K562 (cell line): ENCODE data around the gene MDP1. TPM values are rescaled to one million over a fixed set of nuclear protein-coding genes. Genes with fewer than 3 reads are reported as not detected.

Source experiments
- ATAC-seq: fragments of 200-7000 bp; cut with Tn5 transposase; 3 replicates; pipeline ENCODE4 v1.9.1; 2020; ENCODE audit warnings: moderate library complexity
- BruUV-seq: library from RNA; stranded (reverse); fragments of 400-500 nt; replicated peaks from 2 replicates; lab custom pipeline; 2021; lab: Mats Ljungman, UMichigan
- CTCF ChIA-PET: fragments of 300-600 bp; formaldehyde crosslinking; extraction: SDS; loops from one replicate; lab custom pipeline; 2021; ENCODE audit warnings: low intra/inter-chr PET ratio; lab: Yijun Ruan, JAX
- POLR2A ChIA-PET: fragments of 300-600, 350-650 bp; sonication (Branson Sonifier 250); formaldehyde crosslinking; extraction: SDS; loops from one replicate; lab custom pipeline; 2021; ENCODE audit warnings: antibody characterized with exemption, inconsistent platforms; lab: Yijun Ruan, JAX
- DNase-seq, 4 experiments: peaks; one replicate each; pipeline versions ENCODE4 v3.0.0 to v3.0.0-alpha.2; 2011 to 2018; ENCODE audit warnings: low spot score in 3 of 4, mixed read lengths in 3 of 4; ENCODE audit errors: extremely low read depth in 1 of 4
- FAIRE-seq: peaks from 2 replicates; lab custom pipeline; 2011; peaks lifted over from hg19 to GRCh38; lab: Jason Lieb, UNC
- H2AFZ ChIP-seq: 2 replicates; pipeline ENCODE4 v1.6.0; 2011; ENCODE audit warnings: low read depth, low read length, control low read depth, inconsistent platforms
- H3K27ac ChIP-seq: fragments of 200-600 bp; 3 replicates; pipeline ENCODE4 v1.8.0; 2011; ENCODE audit warnings: low read depth, mild to moderate bottlenecking, control low read depth, inconsistent platforms, low read length, moderate library complexity, mixed read lengths; ENCODE audit errors: extremely low read depth
- H3K27me3 ChIP-seq, 2 experiments: fragments of 300-600 bp in 1 of 2; 2 replicates in 1 of 2; 3 replicates in 1 of 2; pipeline versions ENCODE4 v1.6.0 to v1.8.0; 2011; ENCODE audit warnings: inconsistent platforms in 2 of 2, low read length in 2 of 2, mild to moderate bottlenecking in 1 of 2, mixed read lengths in 1 of 2, moderate library complexity in 1 of 2; ENCODE audit not compliant: control insufficient read depth in 2 of 2, insufficient read depth in 2 of 2
- H3K36me3 ChIP-seq: fragments of 300-600 bp; 3 replicates; pipeline ENCODE4 v1.8.0; 2011; ENCODE audit warnings: mild to moderate bottlenecking, low read length, inconsistent platforms; ENCODE audit not compliant: control insufficient read depth, insufficient read depth
- H3K4me1 ChIP-seq, 2 experiments: fragments of 200-600 bp in 1 of 2; replicated peaks in 1 of 2; 2 replicates in 1 of 2; 3 replicates in 1 of 2; pipeline versions ENCODE4 v1.5.1 to v1.8.0; 2011; ENCODE audit warnings: inconsistent platforms in 2 of 2, low read length in 2 of 2, mild to moderate bottlenecking in 1 of 2, mixed read lengths in 1 of 2, moderate library complexity in 1 of 2; ENCODE audit not compliant: control insufficient read depth in 2 of 2, insufficient read depth in 2 of 2
- H3K4me2 ChIP-seq: 2 replicates; pipeline ENCODE4 v1.6.1; 2011; ENCODE audit warnings: low read length, control low read depth, inconsistent platforms, mixed read lengths; ENCODE audit not compliant: insufficient read depth
- H3K4me3 ChIP-seq: fragments of 200-600 bp; sonication (generic), shearing (Covaris generic); 2 replicates; pipeline ENCODE4 v1.5.1; 2016; ENCODE audit warnings: control low read depth, inconsistent platforms
- H3K79me2 ChIP-seq: fragments of 200-600 bp; 3 replicates; pipeline ENCODE4 v1.8.0; 2011; ENCODE audit warnings: low read length, inconsistent platforms; ENCODE audit not compliant: control insufficient read depth, insufficient read depth
- H3K9ac ChIP-seq, 2 experiments: 2 replicates each; pipeline versions ENCODE4 v1.6.0 to v1.6.1; 2011; ENCODE audit warnings: low read depth in 2 of 2, low read length in 2 of 2, control low read depth in 1 of 2, inconsistent platforms in 1 of 2, mild to moderate bottlenecking in 1 of 2, mixed read lengths in 1 of 2; ENCODE audit not compliant: insufficient read depth in 1 of 2
- H3K9me1 ChIP-seq: one replicate; pipeline ENCODE4 v1.6.0; 2011; ENCODE audit warnings: inconsistent platforms, mild to moderate bottlenecking, low read length, moderate library complexity; ENCODE audit not compliant: control insufficient read depth, insufficient read depth
- H3K9me3 ChIP-seq: replicated peaks from 2 replicates; pipeline ENCODE4 v1.5.1; 2011; ENCODE audit warnings: low read depth, low read length, inconsistent platforms; ENCODE audit not compliant: control insufficient read depth, insufficient read depth
- H4K20me1 ChIP-seq: replicated peaks from 2 replicates; pipeline ENCODE4 v1.6.1; 2011; ENCODE audit warnings: low read length, inconsistent platforms, mixed read lengths; ENCODE audit not compliant: control insufficient read depth, insufficient read depth
- EP300 ChIP-seq: IDR thresholded peaks from 2 replicates; pipeline ENCODE4 v1.6.1; 2012; ENCODE audit warnings: low read length, improper control_type of control experiment
- FOXK2 ChIP-seq, 2 experiments: fragments of 450-650 bp; IDR thresholded peaks in 1 of 2; conservative IDR thresholded peaks in 1 of 2; 2 replicates each; pipeline ENCODE4 v1.6.1; 2016; ENCODE audit warnings: low read depth in 2 of 2, mild to moderate bottlenecking in 1 of 2
- GATAD2B ChIP-seq: fragments of 450-650 bp; IDR thresholded peaks from 2 replicates; pipeline ENCODE4 v1.6.1; 2017; ENCODE audit warnings: mild to moderate bottlenecking, borderline replicate concordance
- HCFC1 ChIP-seq: IDR thresholded peaks from 2 replicates; pipeline ENCODE4 v1.6.1; 2012; ENCODE audit warnings: low read depth, low read length, improper control_type of control experiment
- JUND ChIP-seq, 2 experiments: IDR thresholded peaks; 2 replicates in 1 of 2; 3 replicates in 1 of 2; pipeline ENCODE4 v1.6.1; 2011; ENCODE audit warnings: borderline replicate concordance in 2 of 2, low read depth in 2 of 2, low read length in 2 of 2, improper control_type of control experiment in 1 of 2, missing biosample characterization in 1 of 2, missing genetic modification characterization in 1 of 2, missing genetic modification reagents in 1 of 2
- POLR3A ChIP-seq: IDR thresholded peaks from 2 replicates; pipeline ENCODE4 v1.6.1; 2011; ENCODE audit warnings: borderline replicate concordance, mild to moderate bottlenecking, moderate library complexity; ENCODE audit not compliant: insufficient read length, insufficient read depth; ENCODE audit errors: extremely low read depth
- PTRF ChIP-seq: fragments of 450-650 bp; IDR thresholded peaks from 2 replicates; pipeline ENCODE4 v1.6.1; 2016; ENCODE audit warnings: mild to moderate bottlenecking, missing genetic modification characterization, missing compliant biosample characterization
- SRSF7 ChIP-seq: fragments of 200-400 bp; formaldehyde crosslinking; optimal IDR thresholded peaks from 2 replicates; pipeline ENCODE3; 2017; ENCODE audit warnings: mild to moderate bottlenecking, low read depth, low read length
- TBL1XR1 ChIP-seq, 2 experiments: IDR thresholded peaks; 2 replicates each; pipeline ENCODE4 v1.6.1; 2012; ENCODE audit warnings: improper control_type of control experiment in 2 of 2, low read length in 2 of 2, mild to moderate bottlenecking in 1 of 2
- ZNF384 ChIP-seq: IDR thresholded peaks from 2 replicates; pipeline ENCODE4 v1.6.1; 2012; ENCODE audit warnings: low read depth, low read length, improper control_type of control experiment
- ZNF57 ChIP-seq: fragments of 450-650 bp; formaldehyde crosslinking; IDR thresholded peaks from 2 replicates; pipeline ENCODE4 v1.4.0; 2020; ENCODE audit warnings: mild to moderate bottlenecking, moderate library complexity
- ZNF717 ChIP-seq: fragments of 250-450 bp; sonication (Bioruptor Pico); IDR thresholded peaks from 2 replicates; pipeline ENCODE4 v1.5.0; 2021
- ZNF778 ChIP-seq: fragments of 450-650 bp; formaldehyde crosslinking; IDR thresholded peaks from 2 replicates; pipeline ENCODE4 v1.4.0; 2020; ENCODE audit warnings: mild to moderate bottlenecking, moderate library complexity
- ZSCAN29 ChIP-seq: fragments of 450-650 bp; IDR thresholded peaks from 2 replicates; pipeline ENCODE4 v1.6.1; 2017
- WGBS: fragments of 100-300 bp; shearing (Covaris generic); methylation state at CpG from one replicate; pipeline ENCODE4 v1.1.6; 2016; ENCODE audit warnings: low coverage, mixed read lengths; ENCODE audit not compliant: insufficient coverage; ENCODE audit errors: missing lambda C conversion rate; 5-methylcytosine and 5-hydroxymethylcytosine counted together
- in situ Hi-C: fragments of 300-500 bp; cut with MboI; formaldehyde crosslinking; loops from 4 replicates; pipeline ENCODE4 v1.15.0; 2018; ENCODE audit warnings: inconsistent platforms, mixed read lengths
- intact Hi-C: fragments of 100-400 bp; cut with micrococcal nuclease; formaldehyde crosslinking; loops from 2 replicates; pipeline ENCODE4 v1.14.2; 2022
- polyA plus RNA-seq, 8 experiments: library from polyadenylated mRNA; depleted of rRNA in 4 of 8; stranded (reverse) in 5 of 8; unstranded in 3 of 8; fragments of >200 nt; fragmentation: Nextera tagmentation in 2 of 8; fragmentation: Illumina TruSeq in 1 of 8; extraction: Ambion mirVana in 2 of 8; extraction: Trizol in 1 of 8; gene quantifications; 2 replicates each; pipeline versions ENCODE4 v1.2.1 to v1.2.3, GENCODE V29; 2011 to 2014; ENCODE audit warnings: inconsistent platforms in 1 of 8, missing spikeins in 1 of 8
- total RNA-seq, 7 experiments: library from RNA; depleted of rRNA in 6 of 7; stranded (reverse); fragments of >200 nt in 6 of 7; fragmentation: Illumina TruSeq in 2 of 7; extraction: Trizol in 2 of 7; gene quantifications; 2 replicates each; pipeline versions ENCODE4 v1.2.1 to v1.2.3, GENCODE V29; 2011 to 2021; ENCODE audit warnings: low replicate concordance in 1 of 7
- TF ChIP-seq, protein P1 (sequence below): IDR thresholded peaks from 2 replicates; pipeline ENCODE4 v1.6.1; 2011; ENCODE audit not compliant: insufficient read length; ENCODE audit errors: extremely low read depth
- TF ChIP-seq, protein P2 (sequence below): fragments of 250-450 bp; sonication (Bioruptor Pico); IDR thresholded peaks from 2 replicates; pipeline ENCODE4 v1.5.0; 2022; ENCODE audit warnings: mild to moderate bottlenecking
- TF ChIP-seq, protein P3 (sequence below), 2 experiments: fragments of 450-650 bp; IDR thresholded peaks; 2 replicates each; pipeline ENCODE4 v1.6.1; 2018; ENCODE audit warnings: mild to moderate bottlenecking in 2 of 2, low read depth in 1 of 2; ENCODE audit not compliant: partially characterized antibody in 2 of 2

The MDP1 gene
- total and polyA plus RNA-seq, 9 of the 15 experiments (the other 6 are each of a cell fraction or from before 2014, with no cell fraction given), result 2.7 to 29.6 (median 11.0) TPM

GRCh38 chr14:24219080-24219479 lies 3.2 kb upstream of the MDP1 start:
- intact Hi-C loops (no loop called here), in situ Hi-C loops (no loop called here)
- Histone ChIP-seq H3K4me1 (peaks cover 4 to 6% of the 10 kb centered on the region in 2 experiments; a peak in 4 of 5 replicates), H3K9me1 (no peaks in the 10 kb centered on the region), H3K4me3 (no peak overlapping the region), H3K79me2 (peaks cover 16% of the 10 kb centered on the region), H3K9me3 (no peaks in the 10 kb centered on the region), H3K27ac (no peak overlapping the region), H3K4me2 (no peak overlapping the region), H3K9ac (no peak overlapping the region), H3K36me3 (peaks cover 13% of the 10 kb centered on the region; the same call in 2 of the 3 replicates), H4K20me1 (no peaks in the 10 kb centered on the region), H2AFZ (no peak overlapping the region), H3K27me3 (no peaks in the 10 kb centered on the region)
- FAIRE-seq (no peak), DNase-seq (no peak), ATAC-seq (no peak)
- POLR2A ChIA-PET, result no interaction called here
- CTCF ChIA-PET, result no interaction called here
- TF ChIP-seq ZNF57 (CRISPR knock-in tag), result no peak
- no peak for TF ChIP-seq ZNF778 (CRISPR knock-in tag)
- no peak for TF ChIP-seq ZNF717 (CRISPR knock-in tag)
- TF ChIP-seq GATAD2B, result no peak
- no peak for TF ChIP-seq JUND (IDR thresholded peaks at IDR 0.05; ENCODE audit: borderline replicate concordance, low read depth, low read length)
- no peak for TF ChIP-seq JUND (tag; IDR thresholded peaks at IDR 0.05; ENCODE audit: borderline replicate concordance, low read depth, low read length)
- no peak for TF ChIP-seq FOXK2 (conservative IDR thresholded peaks at IDR 0.05 in 1 of 2, IDR thresholded peaks at IDR 0.05 in 1 of 2; ENCODE audit: low read depth in 2 of 2)
- TF ChIP-seq TBL1XR1 (IDR thresholded peaks at IDR 0.05; ENCODE audit: low read length in 2 of 2), result no peak
- no peak for TF ChIP-seq SRSF7
- no peak for TF ChIP-seq EP300
- TF ChIP-seq ZSCAN29, result no peak
- no peak for TF ChIP-seq ZNF384
- TF ChIP-seq HCFC1, result no peak
- TF ChIP-seq, protein P1, sequence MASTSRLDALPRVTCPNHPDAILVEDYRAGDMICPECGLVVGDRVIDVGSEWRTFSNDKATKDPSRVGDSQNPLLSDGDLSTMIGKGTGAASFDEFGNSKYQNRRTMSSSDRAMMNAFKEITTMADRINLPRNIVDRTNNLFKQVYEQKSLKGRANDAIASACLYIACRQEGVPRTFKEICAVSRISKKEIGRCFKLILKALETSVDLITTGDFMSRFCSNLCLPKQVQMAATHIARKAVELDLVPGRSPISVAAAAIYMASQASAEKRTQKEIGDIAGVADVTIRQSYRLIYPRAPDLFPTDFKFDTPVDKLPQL, result no peak
- TF ChIP-seq POLR3A, result no peak
- TF ChIP-seq, protein P2, sequence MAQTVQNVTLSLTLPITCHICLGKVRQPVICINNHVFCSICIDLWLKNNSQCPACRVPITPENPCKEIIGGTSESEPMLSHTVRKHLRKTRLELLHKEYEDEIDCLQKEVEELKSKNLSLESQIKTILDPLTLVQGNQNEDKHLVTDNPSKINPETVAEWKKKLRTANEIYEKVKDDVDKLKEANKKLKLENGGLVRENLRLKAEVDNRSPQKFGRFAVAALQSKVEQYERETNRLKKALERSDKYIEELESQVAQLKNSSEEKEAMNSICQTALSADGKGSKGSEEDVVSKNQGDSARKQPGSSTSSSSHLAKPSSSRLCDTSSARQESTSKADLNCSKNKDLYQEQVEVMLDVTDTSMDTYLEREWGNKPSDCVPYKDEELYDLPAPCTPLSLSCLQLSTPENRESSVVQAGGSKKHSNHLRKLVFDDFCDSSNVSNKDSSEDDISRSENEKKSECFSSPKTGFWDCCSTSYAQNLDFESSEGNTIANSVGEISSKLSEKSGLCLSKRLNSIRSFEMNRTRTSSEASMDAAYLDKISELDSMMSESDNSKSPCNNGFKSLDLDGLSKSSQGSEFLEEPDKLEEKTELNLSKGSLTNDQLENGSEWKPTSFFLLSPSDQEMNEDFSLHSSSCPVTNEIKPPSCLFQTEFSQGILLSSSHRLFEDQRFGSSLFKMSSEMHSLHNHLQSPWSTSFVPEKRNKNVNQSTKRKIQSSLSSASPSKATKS (CRISPR knock-in tag), result no peak
- TF ChIP-seq, protein P3, sequence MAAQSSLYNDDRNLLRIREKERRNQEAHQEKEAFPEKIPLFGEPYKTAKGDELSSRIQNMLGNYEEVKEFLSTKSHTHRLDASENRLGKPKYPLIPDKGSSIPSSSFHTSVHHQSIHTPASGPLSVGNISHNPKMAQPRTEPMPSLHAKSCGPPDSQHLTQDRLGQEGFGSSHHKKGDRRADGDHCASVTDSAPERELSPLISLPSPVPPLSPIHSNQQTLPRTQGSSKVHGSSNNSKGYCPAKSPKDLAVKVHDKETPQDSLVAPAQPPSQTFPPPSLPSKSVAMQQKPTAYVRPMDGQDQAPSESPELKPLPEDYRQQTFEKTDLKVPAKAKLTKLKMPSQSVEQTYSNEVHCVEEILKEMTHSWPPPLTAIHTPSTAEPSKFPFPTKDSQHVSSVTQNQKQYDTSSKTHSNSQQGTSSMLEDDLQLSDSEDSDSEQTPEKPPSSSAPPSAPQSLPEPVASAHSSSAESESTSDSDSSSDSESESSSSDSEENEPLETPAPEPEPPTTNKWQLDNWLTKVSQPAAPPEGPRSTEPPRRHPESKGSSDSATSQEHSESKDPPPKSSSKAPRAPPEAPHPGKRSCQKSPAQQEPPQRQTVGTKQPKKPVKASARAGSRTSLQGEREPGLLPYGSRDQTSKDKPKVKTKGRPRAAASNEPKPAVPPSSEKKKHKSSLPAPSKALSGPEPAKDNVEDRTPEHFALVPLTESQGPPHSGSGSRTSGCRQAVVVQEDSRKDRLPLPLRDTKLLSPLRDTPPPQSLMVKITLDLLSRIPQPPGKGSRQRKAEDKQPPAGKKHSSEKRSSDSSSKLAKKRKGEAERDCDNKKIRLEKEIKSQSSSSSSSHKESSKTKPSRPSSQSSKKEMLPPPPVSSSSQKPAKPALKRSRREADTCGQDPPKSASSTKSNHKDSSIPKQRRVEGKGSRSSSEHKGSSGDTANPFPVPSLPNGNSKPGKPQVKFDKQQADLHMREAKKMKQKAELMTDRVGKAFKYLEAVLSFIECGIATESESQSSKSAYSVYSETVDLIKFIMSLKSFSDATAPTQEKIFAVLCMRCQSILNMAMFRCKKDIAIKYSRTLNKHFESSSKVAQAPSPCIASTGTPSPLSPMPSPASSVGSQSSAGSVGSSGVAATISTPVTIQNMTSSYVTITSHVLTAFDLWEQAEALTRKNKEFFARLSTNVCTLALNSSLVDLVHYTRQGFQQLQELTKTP (IDR thresholded peaks at IDR 0.05; ENCODE audit: low read depth in 1 of 2, partially characterized antibody in 2 of 2), result no peak
- TF ChIP-seq PTRF (tag), result no peak
- 70% methylated on average over 2 of the region's 4 CpGs for WGBS
- BruUV-seq, result no TSS peak
